NCI-H524 (cell line): ENCODE results near the gene CCDC159.
A peak's percentile ranks its signal among the peaks of the same experiment; 100 is the strongest.
"Not testable (repeated sequence)": the region's sequence is repeated elsewhere in the genome, so short reads cannot be mapped to it uniquely, and the experiment has no call there.

Source experiments
- DNase-seq, 2 experiments: peaks; one replicate each; lab custom pipeline; 2025; lab: John Stamatoyannopoulos, UW

CCDC159 gene

GRCh38 chr19:11346104-11346940 is at the start of gene CCDC159, which contains the start of gene TMEM205:
Gene CCDC159, plus strand, starts transcription at chr19:11346519. Its CDS starts 88 bp downstream, at chr19:11346607.
Gene TMEM205, minus strand, starts transcription at chr19:11346268. Its CDS starts 649 bp downstream, at chr19:11345619.
- peak; percentile 100 for DNase-seq

- peak in 1 of 2 experiments; percentile 15 for DNase-seq
Measured at GRCh38 chr19:11299946-11300810, 46.1 kb upstream of the CCDC159 start.

- no peak for DNase-seq
Measured at GRCh38 chr19:11300811-11301120, 45.6 kb upstream of the CCDC159 start.

- no peak for DNase-seq
Measured at GRCh38 chr19:11304936-11305335, 41.4 kb upstream of the CCDC159 start.

GRCh38 chr19:11306337-11306736 is 40.0 kb upstream of the CCDC159 start:
- no peak for DNase-seq

GRCh38 chr19:11320278-11320995 is 25.9 kb upstream of the CCDC159 start:
- DNase-seq: not testable (repeated sequence)

GRCh38 chr19:11321191-11322126 is 24.9 kb upstream of the CCDC159 start:
- DNase-seq: peak in 1 of 2 experiments; percentile 10

- no peak for DNase-seq
Measured at GRCh38 chr19:11322269-11323024, 23.9 kb upstream of the CCDC159 start.

GRCh38 chr19:11323601-11324078 is 22.7 kb upstream of the CCDC159 start:
- DNase-seq: no peak

GRCh38 chr19:11324079-11324661 is 22.1 kb upstream of the CCDC159 start:
- DNase-seq: no peak

- no peak for DNase-seq
Measured at GRCh38 chr19:11324748-11325389, 21.4 kb upstream of the CCDC159 start.

GRCh38 chr19:11325544-11325943 is 20.8 kb upstream of the CCDC159 start:
- no peak for DNase-seq

GRCh38 chr19:11330127-11330526 is 16.2 kb upstream of the CCDC159 start:
- no peak for DNase-seq

GRCh38 chr19:11331502-11331901 is 14.8 kb upstream of the CCDC159 start:
- no peak for DNase-seq

- no peak for DNase-seq
Measured at GRCh38 chr19:11332822-11333221, 13.5 kb upstream of the CCDC159 start.

GRCh38 chr19:11333838-11334237 is 12.5 kb upstream of the CCDC159 start:
- not testable (repeated sequence) for DNase-seq

- DNase-seq: no peak
Measured at GRCh38 chr19:11335449-11336146, 10.7 kb upstream of the CCDC159 start.

- no peak for DNase-seq
Measured at GRCh38 chr19:11337080-11337479, 9.2 kb upstream of the CCDC159 start.

- DNase-seq: no peak
Measured at GRCh38 chr19:11338121-11338520, 8.2 kb upstream of the CCDC159 start.
